Ovary (tissue), 9 donors: ENCODE measurements around the gene EXD3. TPM values are rescaled to one million over a fixed set of nuclear protein-coding genes. Genes with fewer than 3 reads are reported as not detected.

Experiments used
- DNase-seq, 5 donors: peaks; one replicate each; pipeline ENCODE4 v3.0.0-alpha.2; 2019 to 2020
- H3K27ac ChIP-seq, 2 donors: fragments of 200-600 bp; one replicate each; pipeline versions ENCODE4 v1.5.1 to v1.8.0; 2019 to 2022
- H3K27me3 ChIP-seq: fragments of 200-600 bp; one replicate; pipeline ENCODE4 v1.8.0; 2022
- H3K36me3 ChIP-seq: fragments of 200-600 bp; sonication (generic); one replicate; pipeline ENCODE4 v1.5.1; 2019
- H3K4me1 ChIP-seq: one replicate; pipeline ENCODE4 v1.8.1; 2013; ENCODE audit warnings: mild to moderate bottlenecking, moderate library complexity; ENCODE audit not compliant: insufficient read depth
- H3K4me3 ChIP-seq: fragments of 200-600 bp; sonication (generic); one replicate; pipeline ENCODE4 v1.5.1; 2017
- H3K9me3 ChIP-seq, 2 donors: fragments of 200-600 bp in 1 of 2; sonication (generic) in 1 of 2; one replicate each; pipeline versions ENCODE4 v1.5.1 to v1.8.1; 2013 to 2019; ENCODE audit warnings: mild to moderate bottlenecking in 1 of 2, moderate library complexity in 1 of 2
- CTCF ChIP-seq, 3 donors: fragments of 450-650 bp in 2 of 3; fragments of 200-600 bp in 1 of 3; IDR thresholded peaks; one replicate each; pipeline versions ENCODE4 v1.5.1 to v1.8.0; 2016 to 2022; ENCODE audit warnings: antibody characterized with exemption in 3 of 3, mild to moderate bottlenecking in 1 of 3
- EP300 ChIP-seq: sonication (generic); formaldehyde crosslinking; IDR thresholded peaks from one replicate; pipeline ENCODE4 v1.6.1; 2017; ENCODE audit warnings: antibody characterized with exemption
- POLR2A ChIP-seq: fragments of 450-650 bp; IDR thresholded peaks from one replicate; pipeline ENCODE4 v1.6.1; 2017; ENCODE audit warnings: antibody characterized with exemption, mild to moderate bottlenecking, moderate library complexity
- WGBS, 3 donors: extraction: QIAGEN DNeasy Blood & Tissue Kit in 1 of 3; methylation state at CpG; one replicate each; pipeline versions ENCODE4 v1.1.5 to v1.1.7; 2013 to 2017; 5-methylcytosine and 5-hydroxymethylcytosine counted together
- intact Hi-C, 4 donors: fragments of 100-400 bp; cut with DNase I; formaldehyde crosslinking; loops; one replicate each; pipeline versions ENCODE4 v1.11.0 to v1.15.1; 2022 to 2023
- polyA plus RNA-seq, 2 donors: library from polyadenylated mRNA; stranded (reverse); fragments of 200-250 nt in 1 of 2; fragments of 350-450 nt in 1 of 2; fragmentation: Illumina TruSeq in 1 of 2; extraction: RNeasy Lipid Tissue Mini Kit (QIAGEN cat#74804) in 1 of 2; gene quantifications; one replicate each; pipeline ENCODE4 v1.2.3, GENCODE V29; 2013 to 2014
- total RNA-seq, 7 donors: library from RNA; depleted of rRNA in 2 of 7; stranded (reverse); fragments of >200 nt in 2 of 7; fragmentation: NEBNext Ultra II Directional in 3 of 7; extraction: Animal tissue kit (Norgen Biotek cat#: 25700) in 3 of 7; gene quantifications; one replicate each; pipeline versions ENCODE4 v1.1.0 to v1.2.4, GENCODE V29; 2016 to 2023
- donor health status: DM: no; HTN: no; CAD: no; lungs with moderate emphysema.
- donor health status: DM: no; HTN: no; CAD: no.
- donor health status: Bipolar disorder and iron deficiency.
- donor health status: DM: yes; HTN: yes; CAD: no.
- donor health status: DM: no; HTN: no; CAD: no.
- donor health status: DM: yes; HTN: yes; CAD: no.

Gene EXD3
- total and polyA plus RNA-seq, 9 donors: 1.0 to 30.6 (median 23.4) TPM

GRCh38 chr9:137273095-137273490 is 149.9 kb downstream of the EXD3 start:
- peaks cover 19% of the 10 kb centered on the region for H3K4me1 ChIP-seq
- no peaks in the 10 kb centered on the region for H3K9me3 ChIP-seq
- TF ChIP-seq CTCF (IDR thresholded peaks at IDR 0.05) (no peak), POLR2A (no peak), EP300 (no peak)
- no peak overlapping the region for H3K4me3 ChIP-seq
- no peak for DNase-seq
- WGBS, 3 donors: 78 to 81% (median 80%) methylated on average over 13 of the region's 13 CpGs
- no peak overlapping the region for H3K27ac ChIP-seq
- H3K36me3 ChIP-seq: no peaks in the 10 kb centered on the region
- H3K27me3 ChIP-seq: no peaks in the 10 kb centered on the region
- intact Hi-C loops: no loop called here

GRCh38 chr9:137272241-137273094 is 150.5 kb downstream of the EXD3 start:
- peak in 1 of 5 donors; percentile 21 for DNase-seq
- H3K36me3 ChIP-seq: no peaks in the 10 kb centered on the region
- WGBS, 3 donors: 92 to 94% (median 93%) methylated on average over 28 to 39 of the region's 39 CpGs
- no peak overlapping the region for H3K27ac ChIP-seq
- intact Hi-C loops: no loop called here
- TF ChIP-seq EP300 (no peak), POLR2A (no peak), CTCF (IDR thresholded peaks at IDR 0.05) (no peak)
- H3K4me3 ChIP-seq: no peak overlapping the region
- no peaks in the 10 kb centered on the region for H3K27me3 ChIP-seq
- peaks cover 18% of the 10 kb centered on the region for H3K4me1 ChIP-seq
- no peaks in the 10 kb centered on the region for H3K9me3 ChIP-seq

- no peak for DNase-seq
- Histone ChIP-seq H3K27me3 (no peaks in the 10 kb centered on the region), H3K27ac (no peak overlapping the region), H3K36me3 (no peaks in the 10 kb centered on the region), H3K4me3 (no peak overlapping the region), H3K4me1 (peaks cover 10% of the 10 kb centered on the region), H3K9me3 (no peaks in the 10 kb centered on the region)
- TF ChIP-seq POLR2A (no peak), EP300 (no peak), CTCF (IDR thresholded peaks at IDR 0.05) (no peak)
- intact Hi-C loops: no loop called here
- WGBS, 3 donors: 39 to 58% (median 48%) methylated on average over 3 of the region's 3 CpGs
Observed at GRCh38 chr9:137271696-137272076, 151.3 kb downstream of the EXD3 start.

- 85 to 90% (median 88%) methylated on average over 32 of the region's 32 CpGs for WGBS, 3 donors
- Histone ChIP-seq H3K27ac (no peak overlapping the region), H3K9me3 (no peaks in the 10 kb centered on the region), H3K4me1 (peaks cover 6% of the 10 kb centered on the region), H3K27me3 (no peaks in the 10 kb centered on the region), H3K36me3 (no peaks in the 10 kb centered on the region), H3K4me3 (no peak overlapping the region)
- no peak for DNase-seq
- TF ChIP-seq POLR2A (no peak), CTCF (IDR thresholded peaks at IDR 0.05) (no peak), EP300 (no peak)
- intact Hi-C loops: no loop called here
Observed at GRCh38 chr9:137270929-137271695, 151.8 kb downstream of the EXD3 start.
